OCI-LY1 (cell line): ENCODE measurements around the gene ERBB4.

Experiments
- EZH2 ChIP-seq: fragments of 200-600 bp; sonication (generic), shearing (Covaris generic); IDR thresholded peaks from 2 replicates; pipeline ENCODE4 v1.8.0; 2017; ENCODE audit warnings: borderline replicate concordance, mixed run types, mild to moderate bottlenecking, antibody characterized with exemption, low read length, moderate library complexity, mixed read lengths
- TF ChIP-seq, protein P1 (sequence below): fragments of 200-600 bp; sonication (generic), shearing (Covaris generic); IDR thresholded peaks from 2 replicates; pipeline ENCODE4 v1.5.1; 2017; ENCODE audit warnings: mild to moderate bottlenecking, antibody characterized with exemption, low read length, moderate library complexity, mixed read lengths

DNA sequence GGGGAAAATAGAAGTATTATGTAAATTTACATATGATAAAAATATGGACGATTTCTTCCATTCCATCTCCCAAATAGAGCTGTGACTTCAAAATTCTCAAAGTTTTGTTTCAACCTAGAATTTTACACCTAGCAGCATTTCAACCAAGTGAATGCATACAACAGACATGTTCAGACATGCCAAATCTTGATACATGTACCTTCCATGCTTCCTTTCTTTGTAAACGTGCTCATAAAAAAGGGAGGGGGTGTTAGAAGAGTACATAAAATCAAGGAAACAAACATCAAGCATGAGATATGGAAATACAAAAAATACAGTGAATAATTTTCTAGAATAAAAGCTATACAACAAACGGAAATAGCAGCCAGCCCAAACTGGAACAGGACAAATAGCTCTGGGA, 974.2 kb downstream of the ERBB4 start:
- TF ChIP-seq, protein P1, sequence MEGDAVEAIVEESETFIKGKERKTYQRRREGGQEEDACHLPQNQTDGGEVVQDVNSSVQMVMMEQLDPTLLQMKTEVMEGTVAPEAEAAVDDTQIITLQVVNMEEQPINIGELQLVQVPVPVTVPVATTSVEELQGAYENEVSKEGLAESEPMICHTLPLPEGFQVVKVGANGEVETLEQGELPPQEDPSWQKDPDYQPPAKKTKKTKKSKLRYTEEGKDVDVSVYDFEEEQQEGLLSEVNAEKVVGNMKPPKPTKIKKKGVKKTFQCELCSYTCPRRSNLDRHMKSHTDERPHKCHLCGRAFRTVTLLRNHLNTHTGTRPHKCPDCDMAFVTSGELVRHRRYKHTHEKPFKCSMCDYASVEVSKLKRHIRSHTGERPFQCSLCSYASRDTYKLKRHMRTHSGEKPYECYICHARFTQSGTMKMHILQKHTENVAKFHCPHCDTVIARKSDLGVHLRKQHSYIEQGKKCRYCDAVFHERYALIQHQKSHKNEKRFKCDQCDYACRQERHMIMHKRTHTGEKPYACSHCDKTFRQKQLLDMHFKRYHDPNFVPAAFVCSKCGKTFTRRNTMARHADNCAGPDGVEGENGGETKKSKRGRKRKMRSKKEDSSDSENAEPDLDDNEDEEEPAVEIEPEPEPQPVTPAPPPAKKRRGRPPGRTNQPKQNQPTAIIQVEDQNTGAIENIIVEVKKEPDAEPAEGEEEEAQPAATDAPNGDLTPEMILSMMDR: no peak
- no peak for TF ChIP-seq EZH2
